Right hindlimb (tissue), 1 donor: Measurements from ENCODE around the gene BOC.
A peak's percentile ranks its signal among the peaks of the same experiment; 100 is the strongest.

ENCODE experiments used
- DNase-seq: peaks from one replicate; pipeline ENCODE4 v3.0.0-alpha.2; 2018

BOC gene

DNA sequence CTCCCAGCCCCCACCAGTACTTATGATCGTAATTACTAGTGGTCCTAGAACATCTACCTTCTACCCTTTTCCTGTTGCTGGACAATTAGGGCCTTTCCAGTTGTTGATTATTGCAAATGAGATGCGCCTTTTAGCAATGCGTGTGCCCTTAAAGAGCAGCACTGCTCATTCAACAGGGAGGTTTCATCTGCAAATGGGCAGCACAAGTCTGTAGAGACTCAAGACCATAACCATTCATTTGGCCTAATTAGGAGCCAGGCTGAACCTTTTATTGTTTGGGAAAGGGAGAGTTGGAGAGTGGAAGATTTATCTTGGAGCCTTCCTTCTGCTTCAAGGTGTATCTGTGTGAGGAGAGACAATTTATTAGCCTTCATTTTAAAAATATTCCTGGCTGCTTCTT, 42.3 kb downstream of the BOC start:
- DNase-seq: no peak

DNA sequence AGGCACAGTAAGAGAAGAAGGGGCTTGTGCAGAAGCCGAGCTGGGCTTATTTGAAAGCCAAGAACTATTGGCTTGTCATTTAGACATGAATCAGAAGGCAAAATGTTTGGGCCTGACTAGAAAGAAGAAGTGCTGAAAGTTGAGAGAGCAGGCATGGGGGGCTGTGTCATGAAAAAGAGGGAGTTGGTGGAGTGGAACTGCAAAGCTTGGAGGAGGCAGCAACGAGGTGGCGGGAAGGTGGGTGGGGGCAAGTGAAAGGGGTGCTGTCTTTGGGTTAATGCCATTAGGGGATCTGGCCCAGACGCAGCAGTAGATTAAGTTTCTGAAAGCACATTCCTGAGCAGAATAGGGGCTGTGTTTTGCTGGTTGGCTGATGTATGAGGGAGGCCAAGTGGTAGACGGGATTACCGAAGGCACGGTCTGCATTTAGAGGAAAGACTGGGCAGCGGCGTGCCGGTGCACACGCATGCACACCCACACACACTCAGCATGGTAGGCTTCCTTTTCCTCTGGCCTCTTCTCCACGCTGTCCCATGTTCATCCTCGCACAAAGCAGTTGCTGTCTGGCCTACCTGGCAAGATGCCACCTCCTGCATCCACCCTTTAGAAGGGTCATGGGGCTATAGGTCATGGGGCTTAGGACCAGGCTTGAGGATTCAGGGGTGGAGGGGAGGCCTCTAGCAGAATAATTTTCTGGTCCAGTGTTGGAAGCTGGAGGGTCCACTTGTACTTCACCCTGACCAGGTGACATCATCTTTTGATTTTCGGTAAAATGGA, 43.0 kb downstream of the BOC start:
- peak; percentile 88 for DNase-seq

DNA sequence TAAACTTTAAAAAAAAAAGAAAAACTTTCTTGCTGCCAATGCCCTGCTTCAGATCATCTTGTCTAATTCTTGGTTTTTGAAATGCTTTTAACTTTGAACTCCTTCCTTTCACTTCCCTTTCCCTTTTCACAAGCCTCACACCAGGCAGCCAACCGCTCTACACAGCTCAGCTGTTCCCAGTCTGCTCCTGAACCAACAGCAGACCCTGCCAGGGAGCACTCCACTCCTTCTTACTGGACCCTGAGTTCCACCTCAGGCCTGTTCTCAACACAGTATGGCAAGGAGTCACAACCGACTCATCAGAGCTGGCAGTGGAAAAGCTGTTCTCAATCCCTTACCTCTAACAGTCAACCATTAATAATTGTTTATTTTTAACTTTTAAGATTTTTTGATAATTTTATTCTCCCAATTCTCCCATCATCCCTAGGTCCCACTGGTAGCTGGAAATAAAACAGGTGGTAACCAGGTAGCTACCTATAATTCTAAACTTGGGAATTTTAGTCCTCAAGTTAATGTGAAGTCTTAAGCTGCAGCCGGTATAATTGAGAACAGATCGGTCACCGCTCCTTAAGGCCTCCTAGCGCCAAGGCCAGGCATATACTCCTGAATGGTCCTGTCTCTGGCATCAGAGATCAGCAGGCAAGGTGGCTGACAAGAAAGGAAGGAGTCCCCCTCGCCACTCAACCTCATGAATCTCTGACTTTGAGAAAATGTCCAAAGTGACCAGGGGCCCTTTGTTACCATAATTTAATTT, 43.9 kb downstream of the BOC start:
- no peak for DNase-seq

DNA sequence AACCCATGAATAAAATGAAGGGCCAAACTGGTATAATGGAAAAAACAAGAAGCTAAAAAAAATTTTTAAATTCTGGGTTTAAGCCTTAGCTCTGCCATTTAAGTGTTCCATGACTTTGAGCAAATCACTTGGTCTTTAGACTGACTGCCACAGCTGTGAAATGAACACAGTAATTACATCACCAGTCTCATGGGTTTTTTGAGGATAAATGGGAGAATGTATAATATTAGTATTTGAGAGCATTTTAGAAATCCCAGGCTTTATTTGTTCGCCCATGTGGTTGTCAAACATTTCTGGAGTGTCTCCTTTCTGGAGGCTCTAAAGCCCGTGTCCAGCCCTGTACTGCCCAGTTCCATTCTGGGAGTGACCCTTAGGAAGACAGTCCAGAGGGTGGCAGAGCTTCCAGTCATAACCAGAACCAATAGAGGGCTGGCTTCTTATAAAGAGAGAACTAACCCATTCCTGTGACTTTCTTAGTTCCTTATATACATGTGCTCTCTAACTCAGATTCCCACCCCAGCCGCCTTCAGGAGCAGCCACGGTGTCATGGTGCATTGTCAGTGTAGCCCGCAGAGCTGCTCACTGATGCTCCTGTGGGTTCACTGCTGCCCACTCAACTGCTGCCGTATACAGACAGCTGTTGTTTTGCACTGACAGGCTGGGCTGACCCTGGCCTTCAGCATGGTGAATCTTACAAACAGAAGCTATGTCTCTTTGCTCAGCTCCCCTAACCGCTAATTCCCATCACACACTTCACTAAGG, 44.7 kb downstream of the BOC start:
- DNase-seq: no peak

DNA sequence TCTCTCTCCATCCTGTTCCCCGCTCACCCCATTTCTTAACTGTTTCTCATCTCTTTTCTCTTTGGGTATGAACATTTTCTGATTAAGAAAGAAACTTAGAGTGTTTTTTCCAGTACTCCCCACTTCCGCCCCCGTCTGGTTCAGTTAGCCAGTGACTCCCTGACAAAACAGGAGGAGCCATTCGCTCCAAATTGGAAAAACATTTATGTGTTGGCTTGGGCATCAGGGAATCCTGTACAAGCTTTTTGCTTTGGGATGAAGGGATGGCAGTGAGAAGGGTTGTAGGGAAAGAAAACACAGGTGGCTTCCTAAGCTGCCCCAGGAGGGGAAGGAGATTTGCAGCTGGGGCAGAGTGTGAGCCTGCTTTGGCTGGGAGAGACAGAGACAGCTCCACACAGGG, 47.0 kb downstream of the BOC start:
- peak; percentile 72 for DNase-seq

DNA sequence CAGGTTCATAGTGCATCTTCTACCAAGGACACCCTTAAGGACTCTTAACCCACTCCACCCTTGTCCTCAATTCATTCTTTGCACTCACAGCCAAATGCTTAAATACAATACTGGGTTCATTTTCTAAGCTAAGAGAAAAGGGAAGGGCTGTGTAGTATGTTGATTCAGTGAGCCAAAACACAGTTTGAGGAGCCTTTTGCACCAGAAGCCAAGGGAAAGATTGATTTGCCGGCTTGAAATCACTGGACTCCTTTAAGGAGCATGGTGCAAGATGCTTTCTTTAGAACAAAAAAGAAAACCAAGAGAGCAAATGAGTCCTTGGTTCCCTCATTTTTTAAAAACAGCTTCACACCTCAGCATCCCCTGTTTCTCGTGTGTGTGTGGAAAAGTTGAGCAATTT, 47.8 kb downstream of the BOC start:
- no peak for DNase-seq

DNA sequence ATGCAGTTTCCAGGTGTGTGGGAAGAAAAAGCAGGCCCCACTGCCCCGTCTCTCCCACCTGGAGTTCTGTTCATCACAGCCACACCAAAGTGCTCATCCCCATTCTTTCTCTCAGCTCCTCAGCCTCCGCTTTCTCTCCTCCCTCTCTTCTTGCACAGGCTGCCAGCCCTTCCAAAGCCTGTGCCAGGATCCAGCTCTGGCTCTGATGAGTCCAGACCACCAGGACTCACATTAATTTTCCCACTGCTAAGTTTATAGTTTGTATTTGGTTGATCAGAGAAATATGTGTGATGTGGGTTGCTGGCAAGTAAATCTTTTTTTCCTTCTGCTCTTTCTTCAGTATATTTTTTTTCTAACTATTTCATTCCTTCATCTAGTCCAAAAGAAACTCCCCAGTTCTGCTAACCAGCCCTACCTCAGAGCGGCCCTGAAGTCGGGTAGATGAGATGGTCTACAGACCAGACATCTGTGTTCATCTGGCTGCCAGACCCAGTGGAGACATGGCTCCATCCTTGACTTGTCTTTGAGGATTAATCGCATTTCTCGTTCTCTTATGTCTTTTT, 49.8 kb downstream of the BOC start:
- DNase-seq: peak; percentile 85

DNA sequence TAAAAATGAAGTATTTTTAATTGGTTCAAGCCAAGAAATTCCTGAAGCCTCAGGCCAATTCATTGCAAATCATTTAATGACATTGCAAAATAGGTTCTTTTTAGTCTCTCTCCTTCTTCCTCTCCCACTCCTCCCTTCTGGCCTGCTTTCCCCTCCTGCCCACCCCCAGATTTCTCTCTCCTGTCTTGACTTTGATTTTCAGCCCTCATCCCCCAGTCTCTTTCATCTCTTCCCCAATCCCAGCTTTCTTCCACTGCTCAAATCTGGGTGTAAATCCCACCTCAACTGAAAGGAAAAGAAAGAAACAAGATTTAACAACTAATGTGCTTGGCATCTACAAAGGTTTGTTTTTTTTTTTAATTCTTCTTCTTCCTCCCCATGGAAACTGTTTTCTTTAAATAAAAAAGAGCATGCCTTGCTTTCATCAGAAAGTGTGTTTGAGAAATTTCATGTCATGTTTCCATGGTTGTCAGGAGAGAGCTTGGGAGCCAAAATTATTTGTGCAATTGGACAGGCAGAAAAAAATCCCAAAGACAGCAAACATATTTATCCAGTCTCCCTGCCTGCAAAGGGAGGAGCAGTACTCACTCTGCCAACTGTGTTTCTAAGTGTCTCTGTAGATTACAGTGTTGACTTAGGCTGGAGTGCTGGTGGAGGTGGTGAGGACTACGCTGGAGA, 50.4 kb downstream of the BOC start:
- peak; percentile 70 for DNase-seq

DNA sequence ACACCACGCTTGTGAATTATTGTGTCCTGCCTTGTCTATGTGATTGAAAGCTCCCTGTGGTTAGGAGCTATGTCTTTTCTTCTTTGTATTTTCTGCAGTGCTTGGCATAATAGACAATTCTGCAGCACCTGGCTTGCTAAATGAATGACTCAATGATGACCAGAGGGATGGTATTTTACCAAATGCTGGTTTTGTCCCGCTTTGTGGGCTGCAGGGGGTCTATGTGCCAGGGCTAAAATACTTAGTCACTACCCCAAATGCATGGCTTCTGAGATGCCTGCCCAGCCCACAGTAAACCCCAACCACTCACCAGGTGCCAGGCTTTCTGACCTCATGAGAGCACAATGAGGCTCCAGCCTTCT, 50.9 kb downstream of the BOC start:
- DNase-seq: no peak

DNA sequence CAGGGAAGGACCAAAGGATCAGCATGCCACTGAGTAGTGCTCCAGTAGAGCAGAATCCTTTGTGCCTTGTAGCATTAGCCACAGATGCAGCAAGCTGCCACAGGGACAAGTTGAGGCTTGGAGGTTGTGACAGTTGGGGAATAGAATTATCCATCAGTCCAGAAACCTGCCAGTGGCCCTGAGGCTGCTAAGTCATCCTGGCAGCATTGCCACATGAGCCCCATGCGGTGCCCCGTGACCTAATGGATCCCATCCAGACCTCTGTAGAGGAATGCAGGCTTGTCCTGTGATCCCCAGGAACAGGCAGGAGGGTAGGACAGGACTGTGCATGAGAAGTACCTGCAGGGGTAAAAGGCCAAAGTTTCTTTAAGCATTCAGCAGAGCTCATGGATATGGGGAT, 51.7 kb downstream of the BOC start:
- no peak for DNase-seq

DNA sequence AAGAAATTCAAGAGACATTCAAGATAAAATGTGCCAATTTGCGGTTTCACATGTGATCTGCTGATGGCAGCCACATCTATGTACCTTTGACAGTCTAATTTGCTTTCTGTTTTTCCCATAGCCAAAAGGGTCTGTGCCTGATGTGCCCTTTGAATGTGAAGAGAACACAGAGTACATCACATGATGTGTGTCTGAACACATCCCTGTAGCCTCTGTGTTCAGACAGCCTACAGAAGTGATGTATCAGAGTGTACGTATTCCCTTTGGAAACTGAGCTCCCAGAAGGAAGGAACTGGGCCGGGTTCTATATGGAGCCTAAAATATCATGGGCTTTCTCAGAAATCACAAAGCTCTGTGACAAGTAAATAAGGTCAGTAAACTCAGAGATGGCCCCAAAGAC, 52.4 kb downstream of the BOC start:
- no peak for DNase-seq

DNA sequence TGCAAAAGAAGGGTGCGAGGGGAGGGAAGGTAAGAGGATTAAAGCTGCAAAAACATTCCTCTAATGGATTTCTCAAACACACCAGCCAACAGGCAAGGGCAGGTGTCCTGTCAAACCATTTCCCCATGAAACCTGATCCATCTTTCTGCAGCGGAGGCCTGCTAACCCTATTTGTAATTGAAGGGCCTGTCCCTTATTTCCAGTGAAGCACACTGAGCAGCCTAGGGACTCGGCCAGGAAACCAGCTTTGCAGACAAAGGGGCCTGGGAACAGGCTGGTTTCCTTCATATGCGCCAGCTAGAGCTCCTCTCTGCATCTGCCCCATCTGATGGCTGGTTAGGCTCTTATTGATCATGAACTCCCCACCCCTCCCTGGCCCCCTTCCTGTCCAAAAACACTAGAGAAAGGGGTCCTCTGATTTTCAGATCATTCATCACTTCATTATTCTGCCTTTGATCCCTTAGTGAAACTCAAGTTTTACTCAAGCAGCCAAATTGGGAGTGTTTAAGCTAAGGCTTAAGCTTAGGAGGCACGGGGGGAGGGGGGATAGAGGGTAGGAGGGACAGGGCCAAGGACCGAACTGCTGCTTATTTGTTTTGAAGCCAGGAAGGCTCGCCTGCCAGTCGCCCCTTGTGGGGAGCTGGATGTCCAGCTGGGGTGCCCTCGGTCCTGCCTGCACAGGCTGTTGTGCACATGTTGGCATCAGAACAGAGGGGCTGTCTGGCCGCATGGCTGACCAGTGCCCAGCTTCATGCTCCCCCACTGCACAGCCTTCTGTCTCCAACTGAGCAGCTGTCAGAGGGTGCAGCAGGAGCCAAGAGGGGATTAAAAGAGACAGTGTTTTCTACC, 53.1 kb downstream of the BOC start:
- peak; percentile 79 for DNase-seq

DNA sequence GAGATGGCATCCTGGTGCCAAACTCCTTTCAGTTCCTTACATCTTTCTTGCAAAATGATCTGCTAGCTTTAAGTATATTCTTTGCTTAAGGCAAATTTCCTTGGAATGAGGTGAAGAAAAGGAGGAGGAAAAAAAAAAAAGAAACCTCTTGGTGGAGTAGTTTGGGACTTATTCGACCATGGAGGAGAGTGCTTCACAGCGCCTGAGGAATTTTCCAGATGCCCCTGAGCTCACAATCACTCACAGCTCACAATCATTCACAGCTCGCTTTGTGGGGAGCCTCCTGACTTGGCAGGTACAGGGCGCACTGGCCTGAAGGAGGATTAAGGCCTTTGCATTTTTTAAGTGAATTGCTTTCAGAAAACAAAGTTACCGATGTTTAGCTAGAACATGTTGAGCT, 53.9 kb downstream of the BOC start:
- DNase-seq: no peak

DNA sequence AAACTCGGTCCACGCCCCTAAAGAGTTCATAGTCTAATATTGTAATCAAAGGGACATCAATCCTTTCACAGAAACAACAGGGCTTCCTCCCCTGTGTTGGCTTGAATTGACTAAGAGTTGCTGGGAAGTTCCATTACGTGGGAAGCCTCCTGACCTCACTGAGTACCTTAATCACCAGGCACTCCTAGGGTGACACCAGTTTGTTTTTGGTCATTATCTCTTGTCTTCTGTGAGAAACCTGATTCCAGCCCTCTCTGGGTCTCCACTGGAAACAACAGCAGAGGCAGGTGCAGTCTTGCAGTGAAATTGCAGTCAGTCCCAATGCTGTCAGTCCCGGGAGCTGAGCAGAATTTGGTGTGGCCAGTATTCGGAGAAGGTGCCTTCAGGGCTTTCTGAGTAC, 55.4 kb downstream of the BOC start:
- peak; percentile 14 for DNase-seq

DNA sequence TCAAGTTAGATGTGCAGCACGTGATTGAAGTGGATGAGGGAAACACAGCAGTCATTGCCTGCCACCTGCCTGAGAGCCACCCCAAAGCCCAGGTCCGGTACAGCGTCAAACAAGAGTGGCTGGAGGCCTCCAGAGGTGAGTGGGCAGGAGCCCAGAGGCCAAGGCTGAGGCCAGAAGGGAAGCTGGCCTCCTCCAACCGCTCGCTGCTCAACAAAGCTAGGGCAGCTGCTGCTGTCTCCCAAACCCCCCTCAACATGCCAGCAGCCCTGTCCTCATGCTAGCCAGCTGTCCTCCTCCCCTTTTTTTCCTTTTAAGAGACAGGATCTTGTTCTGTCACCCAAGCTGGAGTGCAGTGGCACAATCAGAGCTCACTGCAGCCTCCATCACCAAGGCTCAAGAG, 57.0 kb downstream of the BOC start:
- peak; percentile 53 for DNase-seq

DNA sequence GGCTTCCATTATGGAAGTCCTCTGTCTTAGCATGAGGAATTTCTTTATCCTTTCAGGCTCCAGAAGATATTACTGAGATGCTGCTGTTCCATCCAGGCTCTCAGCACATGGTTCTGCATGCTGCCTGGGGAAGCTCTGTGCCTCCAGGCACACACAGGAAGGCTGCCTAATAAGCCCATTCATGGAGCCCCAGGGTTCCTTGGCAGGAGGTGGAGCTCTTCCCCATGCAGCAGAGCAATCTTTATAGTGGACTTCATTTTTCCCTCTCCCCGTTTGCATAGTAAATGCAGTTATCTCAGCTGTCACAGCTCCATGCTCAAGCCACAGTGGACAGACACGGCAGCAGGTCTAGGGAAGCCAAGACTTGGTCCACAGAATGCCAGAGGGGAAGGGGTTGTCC, 57.6 kb downstream of the BOC start:
- DNase-seq: peak; percentile 12

DNA sequence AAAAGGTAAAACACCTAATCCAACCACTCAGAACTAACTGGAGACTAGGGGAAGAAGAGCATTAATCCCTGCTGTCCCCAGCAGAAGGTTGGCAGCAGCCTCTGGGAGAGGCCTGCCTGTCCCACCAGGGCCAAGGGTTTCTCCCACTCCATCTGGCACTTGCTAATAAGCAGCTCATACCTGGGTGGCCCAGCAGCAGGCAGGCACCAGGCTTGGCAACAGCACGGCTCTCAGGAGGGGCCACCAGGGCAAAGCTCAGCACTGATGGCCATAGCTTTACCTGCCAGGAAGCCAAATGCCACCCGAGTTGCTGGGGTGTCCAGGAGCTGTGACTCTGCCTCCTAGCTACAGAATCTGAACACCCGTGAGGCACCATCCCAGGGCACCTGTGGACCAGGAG, 58.3 kb downstream of the BOC start:
- peak; percentile 38 for DNase-seq

DNA sequence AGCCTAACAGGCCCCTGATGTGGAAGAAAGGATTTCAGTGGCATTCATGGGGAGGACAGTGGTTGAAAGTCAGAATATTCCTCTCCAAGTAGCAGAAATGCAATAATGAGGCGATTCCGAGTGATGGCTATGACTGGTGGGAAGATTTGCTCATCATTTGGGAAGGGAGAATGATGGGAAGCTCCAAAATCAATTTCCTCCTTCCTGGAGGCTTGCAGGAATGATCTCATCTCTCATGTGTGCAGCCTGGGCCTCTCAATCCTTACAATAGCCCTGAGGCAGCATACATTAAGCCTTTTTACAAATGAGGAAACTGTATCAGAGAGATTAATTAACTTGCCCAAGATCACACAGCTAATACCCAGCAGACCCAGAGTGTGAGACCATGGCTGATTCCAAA, 58.7 kb downstream of the BOC start:
- no peak for DNase-seq

DNA sequence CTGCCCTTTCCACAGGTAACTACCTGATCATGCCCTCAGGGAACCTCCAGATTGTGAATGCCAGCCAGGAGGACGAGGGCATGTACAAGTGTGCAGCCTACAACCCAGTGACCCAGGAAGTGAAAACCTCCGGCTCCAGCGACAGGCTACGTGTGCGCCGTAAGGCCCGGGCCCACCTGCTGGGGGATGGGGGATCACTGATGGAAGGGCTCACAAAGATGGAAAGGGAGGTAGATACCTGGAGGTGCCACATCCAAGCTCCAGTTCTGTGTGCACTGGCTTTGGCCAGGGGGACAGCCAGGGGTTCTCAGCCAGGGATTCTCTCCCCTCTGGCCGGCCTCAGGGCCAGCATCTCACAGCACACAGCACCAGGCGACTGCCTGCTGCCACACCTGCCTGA, 59.4 kb downstream of the BOC start:
- no peak for DNase-seq

DNA sequence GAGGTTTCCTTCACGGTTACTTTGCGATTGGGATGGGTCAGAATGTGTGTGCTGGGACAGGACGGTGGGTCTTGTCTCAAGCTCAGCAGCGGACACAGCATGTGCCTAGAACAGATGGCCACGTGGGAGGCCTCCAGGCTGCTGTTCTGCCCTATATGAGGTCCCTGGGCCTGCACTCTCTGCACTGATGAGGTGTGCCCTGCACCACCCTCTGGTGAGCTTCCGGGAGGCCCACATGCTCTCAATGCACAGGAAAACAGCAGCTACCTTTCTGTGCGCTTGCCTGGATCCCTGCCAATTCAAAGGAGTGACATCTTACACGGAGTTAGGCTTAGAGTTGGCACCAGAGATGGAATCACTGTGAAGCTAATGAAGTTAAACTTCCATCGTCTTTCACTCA, 59.8 kb downstream of the BOC start:
- peak; percentile 35 for DNase-seq

DNA sequence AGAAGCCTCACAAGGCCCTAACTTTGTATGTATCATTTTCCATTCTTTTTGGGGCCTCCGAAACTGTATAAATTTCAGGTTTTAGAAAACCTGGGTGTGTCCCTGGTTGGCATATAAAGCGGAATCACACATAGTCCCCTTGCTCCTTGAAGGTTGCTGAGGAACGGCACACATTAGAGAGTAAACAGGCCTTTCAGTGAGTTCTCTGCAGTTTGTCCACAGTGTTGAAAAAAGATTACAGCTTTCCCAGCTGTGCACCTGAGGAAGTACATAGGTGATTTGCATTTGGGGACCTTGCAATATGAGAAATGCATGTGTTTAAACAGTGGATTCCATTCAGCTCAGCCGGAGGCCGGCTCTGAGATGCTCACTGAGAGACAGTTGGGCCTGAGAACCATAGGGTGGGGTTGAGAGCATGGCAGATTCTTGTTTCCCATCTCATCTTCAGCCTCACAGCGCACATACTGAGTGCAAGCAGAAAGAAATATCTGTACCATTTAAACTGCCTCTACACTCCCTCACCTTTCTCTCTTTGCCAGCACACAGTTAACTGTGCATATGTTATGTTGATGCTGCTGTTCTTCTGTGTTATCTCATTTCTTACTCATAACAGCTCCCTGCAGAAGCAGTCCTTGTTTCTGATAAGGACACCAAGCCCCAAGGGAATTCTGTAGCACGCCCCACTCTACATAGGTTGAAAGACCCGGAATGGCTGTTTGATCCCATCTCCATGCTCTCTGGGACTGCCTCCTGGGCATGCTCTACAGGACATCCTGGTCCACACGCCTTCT, 60.4 kb downstream of the BOC start:
- DNase-seq: peak; percentile 16
